Breast epithelium (tissue), 3 donors: ENCODE data around the gene GSTA4.

Experiments
- POLR2A ChIP-seq: fragments of 450-650 bp; IDR thresholded peaks from one replicate; pipeline ENCODE4 v1.6.1; 2016; ENCODE audit warnings: antibody characterized with exemption, mild to moderate bottlenecking, moderate library complexity
- TF ChIP-seq, protein P1 (sequence below), 3 donors: fragments of 450-650 bp; IDR thresholded peaks; one replicate each; pipeline ENCODE4 v1.5.1; 2016 to 2017; ENCODE audit warnings: antibody characterized with exemption in 3 of 3, mild to moderate bottlenecking in 3 of 3, moderate library complexity in 3 of 3

DNA sequence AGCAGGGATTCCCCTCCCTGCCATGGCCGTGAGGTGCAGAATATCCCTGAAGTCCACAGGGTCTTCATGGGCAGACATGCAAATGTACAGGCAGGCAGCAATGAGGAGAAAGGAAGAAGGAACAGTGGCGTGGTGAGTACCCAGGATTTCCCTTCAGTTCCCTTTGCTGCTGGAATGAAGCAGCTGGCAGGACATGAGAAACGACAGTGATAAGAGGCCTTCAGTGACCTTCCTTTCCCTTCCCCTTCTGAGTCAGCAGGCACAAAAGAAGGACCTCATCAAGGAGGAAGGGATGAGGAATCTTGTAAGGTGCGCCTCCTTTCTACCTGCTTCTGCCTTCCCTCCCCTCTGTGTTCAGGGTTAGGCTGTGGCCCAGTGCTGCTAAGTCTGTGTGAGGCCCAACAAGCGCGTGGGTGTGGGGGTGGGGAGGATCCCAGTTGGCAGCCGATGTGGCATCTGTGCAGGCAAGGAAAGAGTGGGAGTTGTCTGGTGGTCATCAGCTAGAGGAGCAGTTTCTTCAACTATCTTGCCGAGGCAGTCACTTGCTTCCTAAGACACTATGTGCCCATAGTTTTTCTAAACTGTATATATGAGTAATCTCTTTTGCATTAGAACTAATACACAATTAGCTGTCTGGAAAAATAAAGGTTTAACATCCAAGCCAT, 40.6 kb upstream of the GSTA4 start:
- TF ChIP-seq, protein P1, sequence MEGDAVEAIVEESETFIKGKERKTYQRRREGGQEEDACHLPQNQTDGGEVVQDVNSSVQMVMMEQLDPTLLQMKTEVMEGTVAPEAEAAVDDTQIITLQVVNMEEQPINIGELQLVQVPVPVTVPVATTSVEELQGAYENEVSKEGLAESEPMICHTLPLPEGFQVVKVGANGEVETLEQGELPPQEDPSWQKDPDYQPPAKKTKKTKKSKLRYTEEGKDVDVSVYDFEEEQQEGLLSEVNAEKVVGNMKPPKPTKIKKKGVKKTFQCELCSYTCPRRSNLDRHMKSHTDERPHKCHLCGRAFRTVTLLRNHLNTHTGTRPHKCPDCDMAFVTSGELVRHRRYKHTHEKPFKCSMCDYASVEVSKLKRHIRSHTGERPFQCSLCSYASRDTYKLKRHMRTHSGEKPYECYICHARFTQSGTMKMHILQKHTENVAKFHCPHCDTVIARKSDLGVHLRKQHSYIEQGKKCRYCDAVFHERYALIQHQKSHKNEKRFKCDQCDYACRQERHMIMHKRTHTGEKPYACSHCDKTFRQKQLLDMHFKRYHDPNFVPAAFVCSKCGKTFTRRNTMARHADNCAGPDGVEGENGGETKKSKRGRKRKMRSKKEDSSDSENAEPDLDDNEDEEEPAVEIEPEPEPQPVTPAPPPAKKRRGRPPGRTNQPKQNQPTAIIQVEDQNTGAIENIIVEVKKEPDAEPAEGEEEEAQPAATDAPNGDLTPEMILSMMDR (IDR thresholded peaks at IDR 0.05): no peak
- TF ChIP-seq POLR2A: no peak
